K562 (cell line): Measurements from ENCODE around the gene IL17REL.

Source experiments
- ATF3 ChIP-seq, 2 experiments: fragments of 450-650 bp in 1 of 2; sonication (generic) in 1 of 2; formaldehyde crosslinking in 1 of 2; IDR thresholded peaks in 1 of 2; conservative IDR thresholded peaks in 1 of 2; 2 replicates each; pipeline versions ENCODE4 v1.6.1 to v1.8.1; 2016 to 2023; ENCODE audit warnings: mild to moderate bottlenecking in 2 of 2, moderate library complexity in 2 of 2, inconsistent platforms in 1 of 2, missing genetic modification reagents in 1 of 2
- BHLHE40 ChIP-seq: IDR thresholded peaks from 2 replicates; pipeline ENCODE4 v1.6.1; 2011; ENCODE audit warnings: low read length, improper control_type of control experiment
- CBFA2T2 ChIP-seq: fragments of 450-650 bp; conservative IDR thresholded peaks from 2 replicates; pipeline ENCODE4 v1.6.1; 2017; ENCODE audit warnings: mild to moderate bottlenecking
- CBX3 ChIP-seq, 2 experiments: IDR thresholded peaks; 1 replicate in 1 of 2; 2 replicates in 1 of 2; pipeline ENCODE4 v1.6.1; 2012; ENCODE audit warnings: inconsistent platforms in 2 of 2, low read length in 2 of 2, borderline replicate concordance in 1 of 2, control low read depth in 1 of 2
- CTBP1 ChIP-seq: fragments of 450-650 bp; IDR thresholded peaks from 2 replicates; pipeline ENCODE4 v1.6.1; 2016; ENCODE audit warnings: borderline replicate concordance
- IFI16 ChIP-seq: fragments of 250-450 bp; sonication (Bioruptor Pico); IDR thresholded peaks from 2 replicates; pipeline ENCODE4 v2.1.2; 2022; ENCODE audit warnings: mild to moderate bottlenecking, inconsistent platforms
- IRF9 ChIP-seq: fragments of 450-650 bp; IDR thresholded peaks from 2 replicates; pipeline ENCODE4 v1.6.1; 2016; ENCODE audit warnings: missing biosample characterization, missing genetic modification characterization
- TAF1 ChIP-seq: IDR thresholded peaks from 2 replicates; pipeline ENCODE4 v1.6.1; 2011; ENCODE audit warnings: mild to moderate bottlenecking, low read length, moderate library complexity; ENCODE audit not compliant: insufficient read depth, control insufficient read depth, severe bottlenecking; ENCODE audit errors: extremely low read depth
- TSHZ1 ChIP-seq: fragments of 250-450 bp; sonication (Bioruptor Pico); IDR thresholded peaks from 2 replicates; pipeline ENCODE4 v1.4.0; 2020; ENCODE audit warnings: mild to moderate bottlenecking, moderate library complexity
- ZNF12 ChIP-seq: sonication (generic); formaldehyde crosslinking; IDR thresholded peaks from 2 replicates; pipeline ENCODE4 v1.4.0; 2020; ENCODE audit warnings: mild to moderate bottlenecking, missing genetic modification reagents
- ZNF639 ChIP-seq, 2 experiments: fragments of 200-800 bp in 1 of 2; sonication (Bioruptor generic) in 1 of 2; sonication (generic) in 1 of 2; formaldehyde crosslinking in 1 of 2; IDR thresholded peaks in 1 of 2; conservative IDR thresholded peaks in 1 of 2; 2 replicates each; pipeline versions ENCODE4 v1.5.0 to v1.6.1; 2016 to 2020; ENCODE audit warnings: missing compliant biosample characterization in 1 of 2, missing genetic modification characterization in 1 of 2, missing genetic modification reagents in 1 of 2

GRCh38 chr22:49969751-49970527 lies 42.6 kb downstream of the IL17REL start:
- no peak for TF ChIP-seq IRF9 (tag)
- no peak for TF ChIP-seq ZNF639 (CRISPR knock-in tag; conservative IDR thresholded peaks at IDR 0.05 in 1 of 2, IDR thresholded peaks at IDR 0.05 in 1 of 2)
- TF ChIP-seq BHLHE40 = no peak
- TF ChIP-seq IFI16 (CRISPR knock-in tag) = no peak
- TF ChIP-seq CBFA2T2 = no peak
- TF ChIP-seq TAF1 = no peak
- TF ChIP-seq ZNF12 (CRISPR knock-in tag) = no peak
- no peak for TF ChIP-seq ATF3 (IDR thresholded peaks at IDR 0.05)
- TF ChIP-seq ATF3 (CRISPR knock-in tag; conservative IDR thresholded peaks at IDR 0.05) = no peak
- no peak for TF ChIP-seq TSHZ1 (CRISPR knock-in tag)
- TF ChIP-seq CBX3 (IDR thresholded peaks at IDR 0.05; ENCODE audit: borderline replicate concordance in 1 of 2, low read length in 2 of 2) = no peak
- no peak for TF ChIP-seq CTBP1
